MCF 10A (cell line): ENCODE data around the gene MLYCD. TPM values are rescaled to one million over a fixed set of nuclear protein-coding genes. Genes with fewer than 3 reads are reported as not detected.

Experiments used
- BruUV-seq: library from RNA; stranded (reverse); fragments of 400-500 nt; replicated peaks from 2 replicates; lab custom pipeline; 2021; lab: Mats Ljungman, UMichigan
- CTCF ChIA-PET: fragments of 300-600 bp; sonication (Branson Sonifier 250); formaldehyde crosslinking; extraction: SDS; loops from one replicate; lab custom pipeline; 2021; ENCODE audit warnings: antibody characterized with exemption, inconsistent platforms; lab: Yijun Ruan, JAX
- POLR2A ChIA-PET: fragments of 300-600, 350-650 bp; sonication (Branson Sonifier 250); formaldehyde crosslinking; extraction: SDS; loops from one replicate; lab custom pipeline; 2020; ENCODE audit warnings: antibody characterized with exemption, inconsistent platforms; lab: Yijun Ruan, JAX
- DNase-seq: peaks from one replicate; pipeline ENCODE4 v3.0.0-alpha.2; 2018; ENCODE audit not compliant: unreplicated experiment
- H3K27ac Mint-ChIP-seq: one replicate; pipeline ENCODE4 v1.8.0; 2022; ENCODE audit warnings: mild to moderate bottlenecking, low read depth, mixed read lengths; ENCODE audit not compliant: unreplicated experiment
- H3K27me3 Mint-ChIP-seq: one replicate; pipeline ENCODE4 v1.8.0; 2022; ENCODE audit warnings: mixed read lengths; ENCODE audit not compliant: insufficient read depth, unreplicated experiment
- H3K36me3 Mint-ChIP-seq: one replicate; pipeline ENCODE4 v1.8.0; 2022; ENCODE audit warnings: mild to moderate bottlenecking, moderate library complexity, mixed read lengths; ENCODE audit not compliant: insufficient read depth, unreplicated experiment
- H3K4me1 Mint-ChIP-seq: one replicate; pipeline ENCODE4 v1.8.0; 2022; ENCODE audit warnings: mixed read lengths; ENCODE audit not compliant: insufficient read depth, unreplicated experiment
- H3K4me3 Mint-ChIP-seq: one replicate; pipeline ENCODE4 v1.8.0; 2022; ENCODE audit warnings: mild to moderate bottlenecking, moderate library complexity, mixed read lengths; ENCODE audit not compliant: unreplicated experiment
- H3K9me3 Mint-ChIP-seq: one replicate; pipeline ENCODE4 v1.8.0; 2022; ENCODE audit warnings: mixed read lengths; ENCODE audit not compliant: unreplicated experiment
- intact Hi-C: fragments of 100-400 bp; cut with micrococcal nuclease; formaldehyde crosslinking; loops from 2 replicates; pipeline ENCODE4 v1.14.1; 2022
- total RNA-seq: library from RNA; stranded (reverse); gene quantifications from 2 replicates; pipeline ENCODE4 v1.2.3, GENCODE V29; 2022
- TF ChIP-seq, protein P1 (sequence below): fragments of 200-600 bp; IDR thresholded peaks from one replicate; pipeline ENCODE4 v1.8.0; 2022; ENCODE audit warnings: antibody characterized with exemption, mild to moderate bottlenecking; ENCODE audit not compliant: unreplicated experiment

Gene MLYCD
- total RNA-seq, 1 experiment from 2014 or later: 2.5 TPM

DNA sequence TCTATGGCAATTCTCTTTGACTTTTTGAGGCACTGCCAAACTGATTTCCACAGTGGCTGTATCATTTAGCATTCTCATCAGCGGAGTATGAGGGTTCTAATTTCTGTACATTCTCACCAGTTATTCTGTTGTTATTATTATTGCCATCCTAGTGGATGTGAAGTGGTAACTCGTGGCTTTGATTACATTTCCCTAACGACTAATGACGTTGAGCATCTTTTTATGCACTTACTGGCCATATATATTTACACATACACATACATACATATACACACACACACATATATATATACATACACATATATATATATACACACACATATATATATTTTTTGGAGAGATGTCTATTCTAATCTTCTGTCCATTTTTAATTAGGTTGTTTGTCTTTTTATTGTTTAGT is 3.7 kb upstream of the MLYCD start:
- Mint-ChIP-seq H3K4me3 (no peak overlapping the region), H3K9me3 (no peaks in the 10 kb centered on the region), H3K27me3 (no peaks in the 10 kb centered on the region), H3K27ac (no peak overlapping the region), H3K4me1 (peaks cover 6% of the 10 kb centered on the region), H3K36me3 (no peaks in the 10 kb centered on the region)
- intact Hi-C loops: no loop called here
- no TSS peak for BruUV-seq
- TF ChIP-seq, protein P1, sequence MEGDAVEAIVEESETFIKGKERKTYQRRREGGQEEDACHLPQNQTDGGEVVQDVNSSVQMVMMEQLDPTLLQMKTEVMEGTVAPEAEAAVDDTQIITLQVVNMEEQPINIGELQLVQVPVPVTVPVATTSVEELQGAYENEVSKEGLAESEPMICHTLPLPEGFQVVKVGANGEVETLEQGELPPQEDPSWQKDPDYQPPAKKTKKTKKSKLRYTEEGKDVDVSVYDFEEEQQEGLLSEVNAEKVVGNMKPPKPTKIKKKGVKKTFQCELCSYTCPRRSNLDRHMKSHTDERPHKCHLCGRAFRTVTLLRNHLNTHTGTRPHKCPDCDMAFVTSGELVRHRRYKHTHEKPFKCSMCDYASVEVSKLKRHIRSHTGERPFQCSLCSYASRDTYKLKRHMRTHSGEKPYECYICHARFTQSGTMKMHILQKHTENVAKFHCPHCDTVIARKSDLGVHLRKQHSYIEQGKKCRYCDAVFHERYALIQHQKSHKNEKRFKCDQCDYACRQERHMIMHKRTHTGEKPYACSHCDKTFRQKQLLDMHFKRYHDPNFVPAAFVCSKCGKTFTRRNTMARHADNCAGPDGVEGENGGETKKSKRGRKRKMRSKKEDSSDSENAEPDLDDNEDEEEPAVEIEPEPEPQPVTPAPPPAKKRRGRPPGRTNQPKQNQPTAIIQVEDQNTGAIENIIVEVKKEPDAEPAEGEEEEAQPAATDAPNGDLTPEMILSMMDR: no peak
- no peak for DNase-seq
- ChIA-PET POLR2A (no interaction called here), CTCF (no interaction called here)

DNA sequence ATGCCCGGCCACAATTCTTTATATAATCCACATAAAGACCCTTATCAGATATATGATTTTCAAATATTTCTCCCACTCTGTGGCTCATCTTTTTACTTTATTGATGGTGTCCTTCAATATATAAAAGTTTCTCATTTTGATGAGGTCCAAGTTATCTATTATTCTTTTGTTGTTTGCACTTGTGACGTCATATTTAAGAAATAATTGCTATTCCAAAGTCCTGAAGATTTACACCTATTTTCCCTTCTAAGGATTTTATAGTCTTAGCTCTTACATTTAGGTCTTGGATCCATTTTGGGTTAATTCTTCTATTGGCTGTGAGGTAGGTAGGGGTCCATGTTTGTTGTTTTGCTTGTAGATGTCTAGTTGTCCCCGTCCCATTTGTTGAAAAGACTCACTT is 3.0 kb upstream of the MLYCD start:
- DNase-seq: no peak
- no peak overlapping the region for H3K27ac Mint-ChIP-seq
- TF ChIP-seq, protein P1: no peak
- H3K9me3 Mint-ChIP-seq: no peaks in the 10 kb centered on the region
- H3K4me3 Mint-ChIP-seq: no peak overlapping the region
- POLR2A ChIA-PET: no interaction called here
- CTCF ChIA-PET: no interaction called here
- H3K27me3 Mint-ChIP-seq: no peaks in the 10 kb centered on the region
- no peaks in the 10 kb centered on the region for H3K36me3 Mint-ChIP-seq
- peaks cover 6% of the 10 kb centered on the region for H3K4me1 Mint-ChIP-seq
- no TSS peak for BruUV-seq
- intact Hi-C loops: no loop called here

DNA sequence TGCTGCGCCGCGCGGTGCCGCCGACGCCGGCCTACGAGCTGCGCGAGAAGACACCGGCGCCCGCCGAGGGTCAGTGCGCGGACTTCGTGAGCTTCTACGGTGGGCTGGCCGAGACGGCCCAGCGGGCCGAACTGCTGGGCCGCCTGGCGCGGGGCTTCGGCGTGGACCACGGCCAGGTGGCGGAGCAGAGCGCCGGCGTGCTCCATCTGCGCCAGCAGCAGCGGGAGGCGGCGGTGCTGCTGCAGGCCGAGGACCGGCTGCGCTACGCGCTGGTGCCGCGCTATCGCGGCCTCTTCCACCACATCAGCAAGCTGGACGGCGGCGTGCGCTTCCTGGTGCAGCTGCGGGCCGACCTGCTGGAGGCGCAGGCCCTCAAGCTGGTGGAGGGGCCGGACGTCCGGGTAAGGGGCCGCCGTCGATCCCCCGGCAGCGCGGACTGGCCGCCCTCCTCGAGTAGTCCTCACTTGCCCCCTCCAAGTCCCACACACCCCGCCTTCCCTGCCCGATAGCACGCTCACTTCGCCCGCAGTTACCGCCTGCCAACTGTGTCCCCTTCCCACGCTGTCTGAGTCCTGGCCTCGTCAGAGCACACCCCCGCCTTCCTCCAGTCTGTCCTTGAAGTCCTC is 470 bp downstream of the MLYCD start:
- H3K4me1 Mint-ChIP-seq: peaks cover 6% of the 10 kb centered on the region
- TF ChIP-seq, protein P1: no peak
- POLR2A ChIA-PET: interaction anchor here (0.5 to 1.6 kb wide), 8 partner anchors 10 to 84 kb away, joined by 3 to 9 read pairs (median 4); partner anchors contain the start of gene OSGIN1
- CTCF ChIA-PET: interaction anchor here (1.6 to 2.0 kb wide), 2 partner anchors 12 to 28 kb away, joined by 4 to 9 read pairs; no protein-coding TSS in a partner anchor
- peak overlapping the region; percentile 80 for H3K4me3 Mint-ChIP-seq
- H3K27me3 Mint-ChIP-seq: no peaks in the 10 kb centered on the region
- intact Hi-C loops: no loop called here
- H3K36me3 Mint-ChIP-seq: no peaks in the 10 kb centered on the region
- BruUV-seq: no TSS peak
- no peak overlapping the region for H3K27ac Mint-ChIP-seq
- DNase-seq: no peak
- no peaks in the 10 kb centered on the region for H3K9me3 Mint-ChIP-seq

DNA sequence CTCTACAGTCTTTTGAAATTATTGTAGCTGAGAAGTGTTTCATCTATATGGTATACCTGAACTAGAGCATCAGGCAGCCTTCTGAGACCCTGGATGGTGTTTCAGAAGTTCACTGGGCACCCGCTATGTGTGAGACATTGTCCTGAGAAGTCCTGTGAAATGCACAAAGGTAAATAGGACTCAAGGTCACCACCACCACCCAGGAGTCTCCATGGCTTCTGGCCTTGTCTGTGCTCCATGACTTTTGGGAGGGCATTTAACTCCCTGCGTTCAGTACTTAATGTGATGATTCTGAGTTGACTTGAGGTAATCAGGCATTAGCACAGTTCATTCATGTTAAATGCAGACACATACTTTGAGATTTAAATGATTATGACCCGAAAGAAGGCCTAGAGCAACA is 1.1 kb downstream of the MLYCD start:
- Mint-ChIP-seq H3K36me3 (no peaks in the 10 kb centered on the region), H3K9me3 (no peaks in the 10 kb centered on the region), H3K27ac (no peak overlapping the region), H3K4me1 (peaks cover 6% of the 10 kb centered on the region), H3K4me3 (peak overlapping the region; percentile 80), H3K27me3 (no peaks in the 10 kb centered on the region)
- TF ChIP-seq, protein P1: no peak
- intact Hi-C loops: no loop called here
- DNase-seq: no peak
- BruUV-seq: no TSS peak
- POLR2A ChIA-PET: interaction anchor here (0.5 to 1.6 kb wide), 7 partner anchors 10 to 85 kb away, joined by 3 to 9 read pairs (median 3); no protein-coding TSS in a partner anchor
- CTCF ChIA-PET: interaction anchor here (0.6 to 2.0 kb wide), 4 partner anchors 11 to 721 kb away, joined by 3 to 9 read pairs (median 4); no protein-coding TSS in a partner anchor
